Measurements from ENCODE around the gene B4GALT4.

The B4GALT4 gene

DNA sequence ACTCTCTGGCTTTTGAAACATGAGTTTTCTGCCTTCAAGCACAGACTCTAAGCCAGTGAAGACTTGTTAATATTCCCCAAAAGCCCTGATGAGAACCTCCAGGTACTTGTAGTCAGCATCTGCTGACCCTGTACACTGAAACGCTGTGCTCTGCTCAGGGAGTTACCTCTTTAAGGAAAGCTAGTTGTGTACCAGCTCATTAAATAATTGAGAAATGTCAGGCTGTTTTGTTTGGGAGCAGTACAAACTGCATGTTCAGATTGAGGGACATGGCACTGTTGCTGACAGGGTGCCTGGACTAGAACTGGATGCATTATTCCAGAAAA is 45.6 kb downstream of the B4GALT4 start:
- DNase-seq (ENCODE audit: extremely low read depth, low read depth): no peak
- TF ChIP-seq, protein P1, sequence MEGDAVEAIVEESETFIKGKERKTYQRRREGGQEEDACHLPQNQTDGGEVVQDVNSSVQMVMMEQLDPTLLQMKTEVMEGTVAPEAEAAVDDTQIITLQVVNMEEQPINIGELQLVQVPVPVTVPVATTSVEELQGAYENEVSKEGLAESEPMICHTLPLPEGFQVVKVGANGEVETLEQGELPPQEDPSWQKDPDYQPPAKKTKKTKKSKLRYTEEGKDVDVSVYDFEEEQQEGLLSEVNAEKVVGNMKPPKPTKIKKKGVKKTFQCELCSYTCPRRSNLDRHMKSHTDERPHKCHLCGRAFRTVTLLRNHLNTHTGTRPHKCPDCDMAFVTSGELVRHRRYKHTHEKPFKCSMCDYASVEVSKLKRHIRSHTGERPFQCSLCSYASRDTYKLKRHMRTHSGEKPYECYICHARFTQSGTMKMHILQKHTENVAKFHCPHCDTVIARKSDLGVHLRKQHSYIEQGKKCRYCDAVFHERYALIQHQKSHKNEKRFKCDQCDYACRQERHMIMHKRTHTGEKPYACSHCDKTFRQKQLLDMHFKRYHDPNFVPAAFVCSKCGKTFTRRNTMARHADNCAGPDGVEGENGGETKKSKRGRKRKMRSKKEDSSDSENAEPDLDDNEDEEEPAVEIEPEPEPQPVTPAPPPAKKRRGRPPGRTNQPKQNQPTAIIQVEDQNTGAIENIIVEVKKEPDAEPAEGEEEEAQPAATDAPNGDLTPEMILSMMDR (IDR thresholded peaks at IDR 0.05; ENCODE audit: low read depth, low read length): no peak

DNA sequence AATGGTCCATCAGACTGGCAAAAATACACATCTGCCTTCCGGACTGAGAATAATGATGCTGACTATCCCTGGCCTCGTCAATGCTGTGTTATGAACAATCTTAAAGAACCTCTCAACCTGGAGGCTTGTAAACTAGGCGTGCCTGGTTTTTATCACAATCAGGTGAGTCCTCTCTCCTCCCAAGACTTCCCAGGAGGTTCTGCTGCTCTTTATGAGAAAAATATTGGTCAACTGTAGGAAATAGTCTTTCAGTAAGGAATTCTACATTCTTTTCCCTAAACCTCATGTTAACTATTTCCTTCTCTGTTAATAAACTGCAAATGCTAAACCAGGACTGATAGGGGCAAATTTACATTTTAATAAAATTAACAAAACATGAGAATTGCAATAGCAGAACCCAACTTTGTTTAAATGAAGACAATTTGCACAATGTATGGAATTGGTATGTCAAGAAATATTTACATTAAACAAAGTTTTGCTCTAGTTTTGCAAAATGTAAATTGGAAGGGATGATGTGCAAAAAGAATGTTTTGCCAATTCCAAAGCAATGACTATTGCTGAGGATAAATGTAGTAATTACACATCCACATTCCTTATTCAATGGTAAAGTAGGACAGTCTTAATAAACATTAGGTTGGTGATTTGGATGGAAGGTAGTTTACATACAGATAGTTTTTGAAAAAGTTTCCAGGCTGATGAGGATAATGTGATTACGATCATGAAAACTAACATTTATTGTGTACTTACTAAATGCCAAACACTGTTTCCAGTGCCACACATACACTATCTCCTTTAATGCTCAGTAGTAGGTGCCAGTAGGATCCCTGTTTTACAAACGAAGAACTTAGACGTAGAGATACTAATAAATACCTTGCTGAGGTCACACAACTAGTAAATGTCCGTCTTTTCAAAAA is 46.2 kb downstream of the B4GALT4 start:
- DNase-seq (ENCODE audit: extremely low read depth, low read depth): no peak
- TF ChIP-seq, protein P1 (IDR thresholded peaks at IDR 0.05; ENCODE audit: low read depth, low read length): no peak

DNA sequence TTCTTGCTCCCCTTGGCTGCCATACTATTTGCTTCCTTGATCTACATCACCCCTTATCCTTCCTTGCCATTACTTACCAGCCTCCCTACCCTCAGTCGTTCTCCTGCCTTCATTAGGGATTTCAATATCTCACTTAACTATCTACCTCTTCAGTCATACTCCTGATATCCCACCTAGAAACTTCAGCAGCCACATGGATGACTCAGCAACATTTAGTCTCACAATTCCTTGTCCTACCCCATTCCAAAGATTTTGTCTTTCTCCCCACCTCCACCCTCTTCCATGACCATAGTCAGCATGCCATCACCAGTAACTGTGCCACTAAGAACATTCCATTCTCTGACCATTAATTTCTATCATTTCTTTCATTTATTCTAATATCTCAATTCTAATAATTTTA is 48.9 kb downstream of the B4GALT4 start:
- no peak for DNase-seq (ENCODE audit: extremely low read depth, low read depth)
- TF ChIP-seq, protein P1 (IDR thresholded peaks at IDR 0.05; ENCODE audit: low read depth, low read length): no peak

DNA sequence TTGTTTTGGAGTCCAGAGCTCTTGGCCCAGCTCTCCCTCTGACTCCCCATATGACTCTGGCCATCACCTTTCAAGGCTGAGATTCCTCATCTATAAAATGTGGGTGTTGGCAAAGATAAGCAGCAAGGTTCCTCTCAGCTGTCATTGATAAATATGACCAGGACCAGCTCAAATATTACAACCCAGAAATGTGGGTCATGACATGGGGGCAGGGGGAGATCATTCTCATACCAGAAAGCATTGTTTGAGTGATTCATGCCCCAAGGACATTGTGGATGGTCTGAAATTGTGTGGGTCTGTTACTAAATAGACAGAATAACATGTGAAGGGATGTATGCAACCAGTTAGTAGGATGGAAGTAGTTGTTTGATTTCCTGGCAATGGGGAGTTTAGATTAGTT is 53.4 kb downstream of the B4GALT4 start:
- DNase-seq (ENCODE audit: extremely low read depth, low read depth): no peak
- TF ChIP-seq, protein P1 (IDR thresholded peaks at IDR 0.05; ENCODE audit: low read depth, low read length): no peak

DNA sequence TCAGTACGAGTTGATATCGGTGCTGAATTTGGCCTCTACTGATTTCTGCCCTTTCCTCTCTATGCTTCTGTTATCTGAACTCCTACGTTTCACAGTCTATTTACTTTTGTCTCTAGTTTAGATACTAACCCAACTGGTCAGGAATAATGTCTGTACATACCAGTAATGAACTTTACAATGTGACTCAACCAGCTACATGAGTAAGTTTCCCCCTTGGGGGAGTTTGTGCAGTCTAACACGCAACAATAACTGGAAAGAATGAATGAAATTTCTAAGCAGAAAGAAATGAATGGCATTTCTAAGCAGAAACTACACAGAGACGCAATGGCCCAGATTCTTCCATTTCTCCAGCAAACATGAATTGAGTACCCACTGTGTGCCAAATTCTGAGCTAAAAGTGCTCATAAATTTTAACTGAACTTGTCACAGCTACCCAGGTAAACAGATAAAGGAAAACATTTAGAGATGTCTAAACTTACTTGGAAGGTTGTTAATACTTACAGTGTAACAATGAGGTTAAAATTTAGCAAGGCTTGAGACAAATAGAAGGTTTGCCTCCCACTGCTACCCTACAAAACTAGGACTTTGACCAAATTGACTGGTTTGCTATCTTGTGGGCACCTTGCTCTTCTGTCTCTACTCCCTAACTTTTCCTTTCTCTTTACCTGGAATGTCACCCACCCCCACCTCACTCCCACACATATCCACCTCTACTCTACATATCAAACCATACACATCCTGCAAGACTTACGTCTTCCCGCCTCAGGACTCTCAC is 55.7 kb downstream of the B4GALT4 start:
- TF ChIP-seq, protein P1 (IDR thresholded peaks at IDR 0.05; ENCODE audit: low read depth, low read length): no peak
- peak; percentile 48 for DNase-seq (ENCODE audit: extremely low read depth, low read depth)

DNA sequence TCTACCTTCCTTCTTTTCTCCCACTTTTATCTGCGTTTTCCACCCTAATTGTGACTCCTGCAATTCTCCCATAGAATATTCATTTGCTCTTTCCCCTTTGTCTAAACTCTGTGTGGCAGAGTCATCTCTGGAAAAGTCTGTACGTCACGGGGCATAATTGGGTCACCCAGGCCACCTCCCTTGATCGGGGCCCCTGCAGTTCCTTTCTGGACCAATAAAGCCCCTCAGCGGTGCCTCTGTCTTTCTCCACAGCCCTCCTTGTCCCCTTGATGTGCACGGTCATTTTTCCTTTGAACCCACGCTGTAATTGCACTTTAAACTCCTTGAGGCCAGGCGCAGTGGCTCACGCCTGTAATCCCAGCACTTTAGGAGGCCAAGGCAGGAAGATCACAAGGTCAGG is 56.6 kb downstream of the B4GALT4 start:
- TF ChIP-seq, protein P1 (IDR thresholded peaks at IDR 0.05; ENCODE audit: low read depth, low read length): no peak
- no peak for DNase-seq (ENCODE audit: extremely low read depth, low read depth)

DNA sequence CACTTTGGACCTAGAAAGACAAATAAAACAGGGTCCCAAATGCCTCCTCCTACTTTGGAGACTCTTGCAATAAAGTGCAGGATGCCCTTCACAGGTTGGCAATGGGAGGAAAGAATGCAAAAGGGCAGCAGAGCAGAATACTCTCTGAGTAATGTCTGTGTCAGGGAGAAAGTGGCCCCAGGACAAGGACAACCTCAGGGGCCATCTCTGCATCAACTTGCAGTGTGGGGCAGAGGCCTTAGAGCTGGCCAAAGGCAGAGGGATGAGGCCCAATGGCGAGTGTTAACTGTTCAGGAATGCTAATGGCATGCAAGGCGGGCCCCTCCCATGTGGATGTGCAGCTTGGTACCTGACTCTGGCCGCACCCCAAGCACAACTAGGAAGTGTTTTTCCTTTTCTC is 58.9 kb downstream of the B4GALT4 start:
- no peak for DNase-seq (ENCODE audit: extremely low read depth, low read depth)

More for the DNA sequence above, 58.9 kb downstream of the B4GALT4 start:
- TF ChIP-seq, protein P1 (IDR thresholded peaks at IDR 0.05; ENCODE audit: low read depth, low read length): no peak
